NOMO-1 treated with DMSO at 0.1 percent for 48 hours (cell line): ENCODE data around the gene RBM18.

ENCODE experiments used
- DNase-seq: peaks from one replicate; lab custom pipeline; 2025; ENCODE audit not compliant: unreplicated experiment; lab: John Stamatoyannopoulos, UW

RBM18 gene

DNA sequence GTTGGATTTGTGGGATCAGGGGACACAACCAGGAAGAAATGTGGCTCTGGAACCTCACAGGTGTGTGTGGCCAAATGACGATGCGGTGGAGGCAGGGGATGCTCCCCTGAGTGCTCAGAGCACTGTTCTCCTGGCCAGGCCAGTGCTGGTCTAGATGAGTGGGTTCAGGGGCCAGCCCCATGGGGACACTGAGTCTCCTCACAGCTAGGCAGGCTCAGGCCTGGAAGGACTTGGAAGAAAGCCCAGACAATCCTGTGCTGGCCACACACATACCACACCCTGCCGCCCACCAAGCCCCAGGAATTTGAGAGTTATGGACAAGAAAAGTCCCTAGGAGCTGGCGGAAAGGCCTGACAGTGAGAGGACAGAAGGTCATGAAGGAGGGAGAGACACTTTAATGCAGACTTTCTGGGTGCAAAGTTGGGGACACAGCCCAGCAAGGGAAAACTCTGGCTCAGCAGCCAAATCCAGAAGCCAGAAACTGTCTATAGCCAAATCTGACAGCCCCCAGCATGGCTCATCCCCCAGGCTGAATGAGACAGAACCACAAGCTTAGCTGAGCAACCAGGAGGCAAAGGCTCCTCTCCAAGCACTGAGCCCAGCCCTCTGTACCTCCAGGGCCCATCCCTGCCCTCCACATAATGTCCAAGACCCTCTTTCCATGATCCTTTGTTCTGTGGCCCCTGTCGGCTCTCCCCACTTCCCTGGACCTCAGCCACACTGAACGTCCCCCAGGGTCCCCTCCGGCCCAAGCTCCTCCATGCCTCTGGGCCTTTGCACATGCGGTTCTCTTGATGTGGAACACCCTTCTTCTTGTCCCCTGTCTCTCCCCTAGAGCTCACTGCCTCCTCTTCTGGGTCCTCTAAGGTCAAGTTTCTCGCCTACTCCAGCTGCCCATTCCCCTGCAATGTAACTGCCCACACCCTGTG is 58.3 kb downstream of the RBM18 start:
- DNase-seq: no peak

DNA sequence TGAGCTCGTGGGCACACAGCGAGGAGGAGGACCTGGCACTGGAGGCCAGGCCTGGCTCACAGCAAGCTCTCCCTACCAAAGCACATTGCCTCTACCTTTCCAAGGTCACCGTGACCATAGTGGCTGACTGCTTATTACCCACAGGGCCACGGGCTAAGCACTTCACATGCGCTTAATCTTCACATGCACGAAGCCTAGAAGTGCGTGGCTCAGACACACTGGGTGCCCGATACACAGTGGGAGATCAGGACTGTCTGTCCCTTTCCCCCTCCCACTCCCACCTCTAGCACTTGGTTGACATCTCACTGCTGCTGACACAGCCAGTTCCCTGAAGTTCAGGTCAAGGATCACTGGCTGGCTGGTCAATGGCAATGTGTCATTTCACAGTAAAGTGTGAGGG is 59.5 kb downstream of the RBM18 start:
- no peak for DNase-seq

DNA sequence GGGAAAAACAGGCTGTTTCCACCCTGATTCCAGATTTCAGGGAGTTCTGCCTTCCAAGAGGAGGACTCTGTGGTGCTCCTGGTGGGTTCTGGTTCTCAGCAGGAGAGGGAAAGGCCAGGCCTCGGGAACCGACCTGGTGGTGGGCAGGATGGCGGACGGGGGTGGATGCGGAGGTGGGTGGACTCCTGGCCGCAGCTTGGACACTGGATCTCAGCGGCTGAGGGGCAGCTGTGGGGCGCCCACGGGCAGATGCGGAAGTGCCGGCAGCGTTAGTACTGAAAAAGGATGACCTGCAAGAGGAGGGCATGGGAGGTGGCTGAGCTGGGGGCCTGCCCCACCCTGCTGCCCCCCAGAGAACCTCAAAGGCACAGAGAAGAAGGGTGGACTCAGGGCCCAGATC is 60.1 kb downstream of the RBM18 start:
- DNase-seq: no peak

DNA sequence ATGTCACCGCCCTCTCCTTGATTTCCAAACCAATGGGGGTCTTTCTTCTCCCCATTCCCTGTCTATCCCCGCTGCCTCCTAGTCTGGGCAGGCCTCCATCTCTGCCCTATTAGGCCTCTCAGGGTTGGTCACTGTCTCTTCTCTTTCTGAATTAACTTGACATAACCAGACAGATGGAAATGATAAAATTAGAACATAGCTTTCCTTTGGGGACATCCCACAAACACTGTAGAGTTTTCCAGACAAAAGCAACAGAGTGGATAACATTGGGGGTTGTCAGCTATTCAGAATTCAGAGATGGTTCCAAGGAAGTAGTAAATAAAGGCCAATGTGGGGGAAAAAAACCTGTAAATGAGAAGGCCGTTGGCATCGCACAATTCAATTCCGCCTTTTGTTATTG is 60.6 kb downstream of the RBM18 start:
- no peak for DNase-seq

DNA sequence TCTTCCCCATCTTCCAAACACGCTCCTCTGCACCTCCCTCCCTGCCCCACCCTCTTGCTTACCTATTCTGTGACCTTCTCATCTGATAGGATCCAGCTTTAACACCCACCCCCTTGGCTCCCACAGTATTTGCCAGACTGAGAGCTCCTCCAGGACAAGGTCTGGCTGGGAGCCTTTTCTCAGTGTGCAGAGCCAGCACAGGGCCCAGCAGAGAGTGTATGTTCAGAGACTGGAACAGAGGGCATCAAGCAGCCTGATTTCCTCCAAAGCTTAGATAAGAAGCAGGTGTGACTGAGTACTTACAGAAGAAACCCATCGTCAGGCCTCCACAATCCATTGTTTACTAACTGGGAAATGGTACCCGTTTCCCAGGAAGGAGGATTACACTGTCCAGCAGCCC is 62.5 kb downstream of the RBM18 start:
- no peak for DNase-seq

DNA sequence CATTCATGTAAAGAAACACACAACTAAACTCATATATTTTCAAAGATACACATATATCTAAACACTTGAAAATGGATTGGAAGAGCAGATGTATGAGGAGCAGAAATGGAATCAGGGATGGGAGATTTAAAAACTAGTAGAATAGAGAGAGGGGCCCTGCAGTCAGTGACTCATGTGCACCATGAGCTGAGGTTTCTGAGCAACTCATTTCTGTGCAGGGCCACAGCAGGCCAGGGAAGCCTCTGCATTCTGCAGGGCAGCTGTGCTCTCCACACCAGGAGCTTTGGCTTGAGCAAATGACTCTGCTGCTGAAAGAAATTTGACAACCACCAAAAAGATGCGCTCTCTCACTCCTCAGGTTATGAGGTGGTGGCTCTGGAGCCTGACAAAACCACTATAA is 63.0 kb downstream of the RBM18 start:
- DNase-seq: no peak

DNA sequence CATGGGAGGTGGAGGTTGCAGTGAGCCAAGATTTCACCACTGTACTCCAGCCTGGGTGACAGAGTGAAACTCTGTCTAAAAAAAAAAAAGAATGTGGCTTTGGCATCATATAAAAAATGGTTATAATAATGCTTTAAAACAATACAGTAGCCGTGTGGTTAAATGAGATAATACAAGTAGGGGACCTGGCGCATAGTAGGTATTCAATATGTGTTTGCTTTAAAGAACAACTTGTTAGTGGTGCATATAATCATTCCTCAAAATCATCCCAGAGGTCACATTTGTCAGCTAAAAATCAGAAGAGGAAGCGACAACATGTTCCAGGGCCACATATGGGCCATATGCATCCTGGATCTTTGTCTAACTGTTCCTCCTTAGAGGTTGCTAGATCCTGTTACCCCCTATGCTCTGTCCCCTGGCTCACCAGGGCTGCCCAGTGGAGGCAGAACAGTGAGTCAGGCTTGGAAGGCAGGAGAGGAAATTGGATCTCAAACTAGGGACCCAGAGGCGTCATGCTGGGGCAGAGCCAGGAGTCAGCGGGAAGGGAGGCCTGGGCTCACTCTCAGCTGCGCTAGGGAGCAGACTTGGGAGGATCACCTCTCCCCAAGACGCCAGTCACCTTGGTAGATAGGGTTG is 63.6 kb downstream of the RBM18 start:
- DNase-seq: no peak

DNA sequence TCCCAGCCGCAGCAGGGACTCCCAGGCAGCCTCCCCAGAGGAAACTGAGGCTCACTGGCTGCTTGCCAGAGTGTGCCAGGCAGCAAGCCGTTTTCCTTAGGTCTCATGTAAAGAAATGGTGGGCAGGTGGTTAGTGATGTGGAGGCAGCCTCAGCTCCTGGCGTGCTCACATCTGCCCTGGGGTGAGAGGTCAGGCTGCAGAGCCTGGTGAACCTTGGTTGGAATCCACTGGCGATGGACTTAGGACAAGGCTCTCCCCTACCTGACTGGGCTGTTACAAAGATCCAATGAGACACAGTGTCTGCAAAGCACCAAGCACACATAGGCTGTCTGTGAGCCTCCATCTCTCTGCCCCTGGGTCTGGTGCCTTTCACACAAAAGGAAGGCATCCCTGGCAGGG is 66.8 kb downstream of the RBM18 start:
- DNase-seq: no peak

DNA sequence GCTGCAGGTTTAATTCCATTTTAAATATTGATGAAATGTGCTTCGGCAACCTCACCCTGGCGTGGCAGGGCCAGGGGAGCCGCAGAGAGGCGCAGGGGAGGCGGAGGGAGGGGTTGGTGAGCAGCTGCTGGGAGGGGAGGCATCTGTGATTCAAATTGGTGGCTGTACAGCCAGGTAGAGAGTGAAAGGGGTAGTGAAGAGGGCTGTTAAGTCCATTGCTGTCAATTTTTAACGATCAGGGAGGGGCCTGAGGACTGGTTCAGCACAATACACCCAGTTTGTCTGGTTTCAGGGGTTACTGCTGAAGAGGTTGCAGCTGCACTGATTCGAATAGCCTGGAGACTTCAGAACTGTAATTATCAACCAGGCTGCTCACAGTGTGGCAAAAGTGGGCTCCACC is 67.2 kb downstream of the RBM18 start:
- DNase-seq: no peak

DNA sequence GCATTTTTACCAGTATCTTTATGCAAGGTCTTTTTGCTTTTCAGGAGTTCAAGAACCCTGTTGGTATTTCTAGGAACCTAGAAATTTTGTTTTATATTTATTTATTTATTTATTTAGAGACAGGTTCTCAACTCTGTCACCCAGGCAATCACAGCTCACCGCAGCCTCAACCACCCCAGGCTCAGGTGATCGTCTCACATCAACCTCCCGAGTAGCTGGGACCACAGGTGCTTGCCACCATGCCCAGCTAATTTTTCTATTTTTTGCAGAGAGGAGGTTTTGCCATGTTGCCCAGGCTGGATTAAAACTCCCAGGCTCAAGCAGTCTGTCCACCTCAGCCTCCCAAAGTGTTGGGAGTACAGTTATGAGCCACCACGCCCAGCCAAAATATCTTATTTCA is 68.8 kb downstream of the RBM18 start:
- no peak for DNase-seq

DNA sequence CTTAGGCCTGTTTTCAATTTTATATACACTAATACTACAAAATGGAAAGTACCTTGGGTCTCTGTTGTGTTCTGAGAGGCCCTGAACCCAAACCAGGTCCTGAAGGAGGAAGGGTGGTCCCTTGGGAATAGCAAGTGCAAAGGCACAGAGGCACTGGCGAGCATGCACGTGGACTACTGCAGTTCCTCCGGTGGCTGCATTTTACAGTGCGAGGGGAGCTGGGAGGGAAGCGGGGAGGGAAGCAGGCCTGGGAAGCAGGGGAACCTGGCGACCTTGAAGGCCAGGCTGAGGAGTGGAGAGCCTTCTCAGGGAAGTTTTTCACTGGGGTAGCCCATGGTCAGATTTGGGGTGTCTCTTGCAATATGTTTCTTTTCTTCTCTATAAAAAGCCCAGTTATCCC is 71.0 kb downstream of the RBM18 start:
- DNase-seq: no peak

DNA sequence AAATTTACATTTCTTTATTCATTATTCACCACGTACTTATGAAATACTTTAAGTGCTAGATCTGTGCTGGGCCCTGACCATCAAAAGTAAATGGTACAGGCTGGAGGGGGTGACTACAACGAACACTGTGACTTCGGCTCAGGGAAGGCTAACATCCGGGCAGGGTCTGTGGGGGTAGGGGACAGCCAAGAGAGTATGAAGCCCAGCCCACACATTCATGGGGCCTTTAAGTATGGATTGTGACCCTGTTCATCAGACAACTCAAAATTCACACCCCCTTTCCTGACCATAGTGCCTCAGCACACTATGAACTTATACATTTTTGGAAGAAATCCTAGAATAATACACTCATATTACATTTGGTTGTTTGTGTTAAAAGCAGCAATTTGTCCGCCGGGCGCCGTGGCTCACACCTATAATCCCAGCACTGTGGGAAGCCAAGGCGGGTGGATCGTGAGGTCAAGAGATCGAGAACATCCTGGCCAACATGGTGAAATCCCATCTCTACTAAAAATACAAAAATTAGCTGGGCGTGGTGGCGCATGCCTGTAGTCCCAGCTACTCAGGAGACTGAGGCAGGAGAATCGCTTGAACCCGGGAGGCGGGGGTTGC is 71.6 kb downstream of the RBM18 start:
- DNase-seq: no peak

DNA sequence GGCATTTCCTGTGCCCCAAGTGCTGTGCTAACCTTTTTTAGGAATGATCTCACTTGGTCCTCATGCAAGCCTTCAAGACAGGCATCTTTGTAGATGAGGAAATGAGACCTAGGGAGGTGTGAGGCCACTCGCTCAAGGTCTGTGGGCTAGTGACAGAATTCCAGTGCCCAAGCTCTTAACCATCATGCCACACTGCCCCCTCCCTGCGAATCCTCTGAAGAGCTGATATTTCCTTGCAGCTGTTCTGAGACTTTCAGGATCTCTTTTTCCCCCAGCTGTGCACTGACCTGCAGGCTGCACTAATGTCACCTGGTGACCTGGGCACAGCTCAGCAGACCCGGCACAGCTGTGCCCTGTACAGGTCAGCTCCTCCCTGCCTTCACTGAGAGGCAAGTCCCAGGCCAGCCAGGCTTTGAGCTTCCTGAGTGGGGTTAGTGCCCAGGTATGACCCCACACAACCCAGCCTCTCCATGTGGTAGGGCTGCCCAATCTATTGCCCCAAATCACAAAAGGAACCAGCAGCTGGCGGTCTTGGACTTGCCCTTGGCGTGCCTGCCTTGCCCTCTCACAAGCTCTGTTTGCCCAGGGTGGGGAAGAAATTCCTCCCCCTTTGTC is 72.3 kb downstream of the RBM18 start:
- DNase-seq: no peak

DNA sequence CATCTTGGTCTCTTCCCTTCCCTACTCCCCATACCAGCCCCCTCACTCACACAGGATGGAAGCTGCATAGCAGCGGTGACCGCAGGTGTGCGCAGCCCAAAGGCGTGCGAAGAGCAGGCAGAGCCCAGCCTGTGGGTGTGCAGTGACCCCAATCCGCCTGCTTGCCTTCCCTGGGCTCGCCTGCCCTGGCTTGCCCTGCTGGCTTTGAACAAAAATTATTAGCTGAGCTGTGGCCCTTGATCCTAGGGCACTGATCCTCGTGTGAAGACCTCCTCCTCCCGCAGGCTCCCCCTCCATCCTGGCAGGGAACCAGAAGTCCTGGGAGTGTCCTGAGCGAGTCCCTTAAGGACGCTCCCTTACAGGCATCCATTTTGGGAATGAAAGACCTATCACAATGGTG is 73.1 kb downstream of the RBM18 start:
- DNase-seq: no peak

DNA sequence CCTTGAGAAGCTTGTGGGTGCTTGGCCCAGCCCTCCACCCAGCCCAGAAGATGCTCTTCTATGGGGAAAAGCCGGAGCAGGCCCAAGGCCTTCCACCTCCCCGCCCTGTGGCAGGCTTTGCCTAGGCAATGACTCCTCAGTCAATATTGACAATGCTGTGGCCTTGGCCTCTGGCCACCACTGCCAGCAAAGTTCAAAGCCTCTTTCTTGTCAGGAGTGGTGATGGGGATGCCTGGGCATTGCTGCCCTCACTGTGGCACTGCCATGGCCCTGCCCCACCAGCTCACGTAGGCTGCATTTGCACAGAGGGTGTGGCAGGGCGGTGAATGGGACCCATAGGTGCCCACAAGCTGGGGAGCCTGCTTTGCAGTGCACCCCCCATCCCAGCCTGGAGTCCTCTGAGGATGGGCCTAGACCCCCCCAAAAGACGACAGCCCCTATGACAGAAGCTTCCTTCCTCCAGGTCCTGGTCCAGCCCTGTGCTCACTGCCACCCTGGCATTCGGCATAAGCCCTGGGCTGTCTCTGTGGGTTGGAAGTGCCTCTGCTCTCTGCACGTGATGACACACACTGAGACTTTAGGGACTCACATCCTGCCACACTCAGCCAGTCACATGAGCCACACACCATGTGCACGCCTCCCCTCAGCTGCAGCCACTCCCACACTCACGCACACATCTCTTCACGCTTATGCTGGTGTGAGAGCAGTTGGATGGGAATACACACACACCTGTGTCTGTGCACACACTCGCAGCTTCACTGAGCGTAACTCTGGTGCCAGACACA is 73.9 kb downstream of the RBM18 start:
- DNase-seq: no peak

DNA sequence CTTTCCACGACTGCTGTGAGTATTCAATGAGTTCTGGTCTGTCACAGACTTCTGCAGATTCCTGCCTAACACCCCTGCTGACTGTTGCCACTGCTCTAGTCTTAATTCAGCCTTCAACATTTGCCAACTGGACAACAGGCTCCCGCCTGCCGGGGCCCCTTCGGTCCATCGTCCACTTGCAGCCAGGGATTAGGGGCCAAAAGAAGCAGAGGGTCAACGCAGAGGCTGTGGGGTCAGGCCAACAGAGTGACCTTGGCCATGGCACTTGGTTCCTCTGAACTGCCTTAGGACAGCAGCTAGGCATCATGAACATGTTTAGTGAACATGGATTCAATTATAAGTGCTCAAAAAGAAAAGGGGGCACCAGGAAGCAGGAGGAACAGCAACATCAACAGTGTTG is 76.3 kb downstream of the RBM18 start:
- DNase-seq: no peak
